T1000 (cell line): ENCODE results near the gene PHYHIPL.
"Not testable (repeated sequence)": the region's sequence is repeated elsewhere in the genome, so short reads cannot be mapped to it uniquely, and the experiment has no call there.

ENCODE experiments used
- DNase-seq: peaks from one replicate; lab custom pipeline; 2025; ENCODE audit warnings: mixed read lengths; lab: John Stamatoyannopoulos, UW

The PHYHIPL gene

GRCh38 chr10:59206204-59206720 is 29.8 kb downstream of the PHYHIPL start:
- no peak for DNase-seq

- no peak for DNase-seq
Observed at GRCh38 chr10:59212301-59212798, 35.9 kb downstream of the PHYHIPL start.

- no peak for DNase-seq
Observed at GRCh38 chr10:59214160-59214559, 37.7 kb downstream of the PHYHIPL start.

GRCh38 chr10:59216178-59216869 is 39.9 kb downstream of the PHYHIPL start:
- no peak for DNase-seq

- DNase-seq, result no peak
Observed at GRCh38 chr10:59222788-59223187, 46.3 kb downstream of the PHYHIPL start.

GRCh38 chr10:59223597-59223996 is 47.2 kb downstream of the PHYHIPL start:
- DNase-seq, result not testable (repeated sequence)

GRCh38 chr10:59225211-59225610 is 48.8 kb downstream of the PHYHIPL start:
- no peak for DNase-seq

- DNase-seq, result no peak
Observed at GRCh38 chr10:59227136-59227673, 50.8 kb downstream of the PHYHIPL start.

GRCh38 chr10:59229441-59229840 is 53.0 kb downstream of the PHYHIPL start:
- DNase-seq, result no peak

- DNase-seq, result no peak
Observed at GRCh38 chr10:59234194-59234593, 57.8 kb downstream of the PHYHIPL start.

- peak; percentile 4 for DNase-seq
Observed at GRCh38 chr10:59234816-59235429, 58.5 kb downstream of the PHYHIPL start.

GRCh38 chr10:59236064-59236697 is 59.7 kb downstream of the PHYHIPL start:
- no peak for DNase-seq

GRCh38 chr10:59237775-59238174 is 61.3 kb downstream of the PHYHIPL start:
- no peak for DNase-seq

- not testable (repeated sequence) for DNase-seq
Observed at GRCh38 chr10:59239108-59239507, 62.7 kb downstream of the PHYHIPL start.

GRCh38 chr10:59240582-59241183 is 64.2 kb downstream of the PHYHIPL start:
- DNase-seq, result no peak

GRCh38 chr10:59242057-59242456 is 65.6 kb downstream of the PHYHIPL start:
- DNase-seq, result no peak

- DNase-seq, result no peak
Observed at GRCh38 chr10:59242991-59243390, 66.5 kb downstream of the PHYHIPL start.

GRCh38 chr10:59243611-59244195 is 67.3 kb downstream of the PHYHIPL start:
- no peak for DNase-seq

- DNase-seq, result no peak
Observed at GRCh38 chr10:59244871-59245270, 68.4 kb downstream of the PHYHIPL start.

GRCh38 chr10:59245686-59246085 is 69.2 kb downstream of the PHYHIPL start:
- no peak for DNase-seq

GRCh38 chr10:59252491-59252890 is 76.0 kb downstream of the PHYHIPL start:
- DNase-seq, result no peak

GRCh38 chr10:59255463-59255862 is 79.0 kb downstream of the PHYHIPL start:
- DNase-seq, result no peak
